Dermis microvascular lymphatic vessel endothelial cell (primary cell): ENCODE data around the gene CDKN1B. TPM values are rescaled to one million over a fixed set of nuclear protein-coding genes. Genes with fewer than 3 reads are reported as not detected.
"Not testable (repeated sequence)": the region's sequence is repeated elsewhere in the genome, so short reads cannot be mapped to it uniquely, and the experiment has no call there.

Source experiments
- DNase-seq, 2 donors: peaks; one replicate each; pipeline versions ENCODE4 v3.0.0 to v3.0.0-alpha.2; 2010; ENCODE audit warnings: low read depth in 2 of 2
- total RNA-seq: library from RNA; depleted of rRNA; stranded (reverse); fragments of >200 nt; gene quantifications from 2 replicates; pipeline ENCODE4 v1.2.1, GENCODE V29; 2014

Gene CDKN1B
- total RNA-seq, 1 donor from 2014 or later: 68.8 TPM

GRCh38 chr12:12723681-12724420 is 6.7 kb downstream of the CDKN1B start:
- peak in 1 of 2 donors; percentile 59 for DNase-seq

DNA sequence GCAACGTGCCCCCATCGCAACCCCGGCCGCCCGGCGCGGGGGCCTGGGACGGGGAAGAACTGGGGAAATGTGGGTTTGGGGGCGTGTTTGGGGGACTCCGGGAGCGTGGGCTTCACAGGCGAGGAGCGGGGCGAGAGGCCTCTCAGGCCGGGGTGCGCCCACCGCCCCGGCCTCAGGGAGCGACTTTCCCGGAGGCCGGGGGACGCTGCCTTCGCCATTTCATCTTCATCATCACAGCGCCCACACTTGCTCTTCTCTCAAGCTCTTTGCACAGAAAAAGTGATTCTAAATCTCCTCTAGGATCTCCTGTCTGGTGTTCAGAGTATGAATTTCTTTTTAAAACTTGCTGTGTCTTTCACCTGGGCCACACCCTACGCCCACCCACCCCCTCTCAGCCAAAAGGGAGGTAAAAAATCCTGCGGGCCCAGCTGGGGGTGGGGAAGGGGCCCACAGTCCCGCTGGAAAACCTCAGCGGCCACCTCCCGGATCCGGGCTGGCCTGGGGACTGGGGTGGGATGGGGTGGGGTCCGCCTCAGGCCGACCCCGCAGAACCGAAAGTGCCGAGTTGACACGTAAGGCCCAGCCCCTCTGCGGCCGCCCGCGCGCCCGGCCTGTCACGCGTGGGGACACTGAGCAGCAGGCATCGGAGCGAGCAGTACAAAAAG is 7.4 kb downstream of the CDKN1B start:
- peak in 1 of 2 donors; percentile 15 for DNase-seq

DNA sequence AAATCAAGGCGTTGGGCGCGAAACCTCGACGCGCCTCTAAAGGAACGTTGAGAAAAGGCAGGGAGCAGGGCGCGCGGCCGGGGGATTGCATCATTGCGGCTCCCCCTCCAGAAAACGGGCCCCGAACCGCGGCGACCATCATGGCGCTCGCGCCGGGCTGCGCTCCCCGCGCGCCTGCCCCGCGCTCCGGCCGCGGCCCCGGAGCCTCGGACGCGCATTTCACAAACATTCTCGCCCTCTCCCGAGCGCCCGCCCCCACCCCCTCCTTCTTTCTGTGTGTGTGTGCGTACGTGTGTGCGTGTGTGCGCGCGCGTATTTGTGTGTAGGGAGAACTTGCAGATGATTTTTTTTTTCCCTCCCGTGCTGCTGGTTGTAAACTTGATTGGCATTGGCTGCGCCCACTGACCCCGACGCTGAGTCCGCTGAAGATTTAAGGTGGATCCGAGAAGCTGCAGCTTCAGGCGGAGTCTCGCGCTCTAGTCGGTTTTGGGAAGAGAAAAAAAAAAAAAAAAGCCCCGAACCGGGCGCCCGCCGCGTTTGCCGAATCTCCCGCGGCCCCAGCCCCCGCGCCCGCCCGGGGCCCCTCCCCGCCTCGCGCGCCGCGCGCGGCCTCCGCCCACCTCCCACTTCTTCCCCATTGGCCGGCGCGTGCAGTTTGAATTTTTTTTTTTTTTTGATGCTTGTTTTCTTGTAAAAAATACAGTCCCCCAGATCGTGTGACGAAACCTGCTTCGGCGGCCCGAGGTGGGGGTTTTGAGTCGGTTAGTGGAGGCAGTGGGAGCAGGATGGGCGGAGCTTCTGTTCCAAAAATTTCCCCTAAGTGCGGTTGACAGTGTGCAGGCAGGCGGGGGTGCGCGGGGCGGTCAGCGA is 8.2 kb downstream of the CDKN1B start:
- DNase-seq: peak; percentile 99

DNA sequence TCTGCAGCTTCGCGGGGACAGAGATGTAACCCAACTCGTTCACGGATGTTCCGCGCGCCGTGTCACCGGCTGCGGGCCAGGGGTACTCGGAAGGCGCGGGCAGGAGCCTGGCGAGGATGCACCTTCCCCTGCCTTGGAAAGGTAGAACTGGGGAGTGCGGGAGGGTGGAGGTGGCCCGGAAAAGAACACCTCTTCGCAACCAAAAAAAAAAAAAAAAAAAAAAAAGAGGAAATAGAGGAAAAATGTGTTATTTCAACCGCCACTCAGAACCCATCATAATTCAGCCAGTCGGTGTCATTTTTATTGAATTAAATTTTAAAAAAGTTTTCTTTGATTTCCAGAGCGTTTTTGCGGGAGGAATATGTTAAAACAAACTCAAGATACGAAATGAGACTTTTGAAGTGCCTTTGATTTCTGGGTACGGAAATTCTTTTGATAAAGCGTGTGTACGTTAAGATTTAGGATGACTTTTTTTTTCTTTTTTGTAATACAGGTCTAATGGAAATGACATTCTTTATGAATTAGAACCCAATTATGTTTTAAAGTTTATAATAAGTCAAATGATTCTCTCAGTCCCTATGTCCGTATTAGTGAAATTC is 8.9 kb downstream of the CDKN1B start:
- DNase-seq: no peak

DNA sequence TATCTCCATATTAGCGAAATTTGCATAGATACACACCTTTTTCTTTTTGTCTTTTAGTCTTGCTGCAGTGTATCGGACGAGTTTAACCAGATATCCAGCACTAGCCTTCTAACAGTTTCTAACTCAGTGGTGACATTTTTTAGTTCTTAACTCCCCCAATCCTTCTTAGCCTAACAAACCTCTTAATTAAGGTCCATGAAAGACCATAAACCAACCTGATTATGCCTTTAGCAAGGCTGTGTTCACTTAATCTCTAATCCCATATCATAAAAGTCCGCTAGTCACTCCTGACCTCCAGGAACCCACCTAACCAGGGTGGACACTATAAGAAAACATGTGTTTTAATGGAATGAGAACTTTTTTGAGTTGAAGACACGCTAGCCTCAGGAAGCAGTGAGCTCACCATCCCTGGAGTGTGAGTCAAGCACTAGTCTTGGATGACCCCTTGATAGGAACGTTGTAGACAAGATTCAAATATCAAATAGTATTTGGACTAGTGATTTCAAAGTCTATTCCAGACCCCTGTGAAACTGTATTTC is 9.5 kb downstream of the CDKN1B start:
- peak in 1 of 2 donors; percentile 81 for DNase-seq

DNA sequence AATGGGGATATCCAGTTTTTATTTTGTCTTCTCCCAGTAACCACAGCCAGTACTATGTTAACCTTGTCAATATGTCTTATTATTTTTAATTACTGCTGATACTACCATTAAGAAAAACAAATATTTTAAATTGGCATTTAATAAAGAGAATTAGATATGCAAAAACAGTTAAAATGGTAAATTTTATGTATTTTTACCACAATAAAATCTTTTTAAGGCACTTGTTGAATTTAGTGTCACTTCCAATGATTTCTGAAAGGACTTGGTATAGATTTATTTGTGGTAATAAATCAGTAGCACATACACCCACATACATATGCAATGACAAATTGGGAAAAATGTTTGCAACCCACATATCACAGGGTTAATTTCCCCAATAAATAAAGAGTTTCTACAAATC is 14.0 kb downstream of the CDKN1B start:
- no peak for DNase-seq

GRCh38 chr12:12731785-12732184 is 14.6 kb downstream of the CDKN1B start:
- DNase-seq: no peak

GRCh38 chr12:12733118-12733517 is 15.9 kb downstream of the CDKN1B start:
- no peak for DNase-seq

DNA sequence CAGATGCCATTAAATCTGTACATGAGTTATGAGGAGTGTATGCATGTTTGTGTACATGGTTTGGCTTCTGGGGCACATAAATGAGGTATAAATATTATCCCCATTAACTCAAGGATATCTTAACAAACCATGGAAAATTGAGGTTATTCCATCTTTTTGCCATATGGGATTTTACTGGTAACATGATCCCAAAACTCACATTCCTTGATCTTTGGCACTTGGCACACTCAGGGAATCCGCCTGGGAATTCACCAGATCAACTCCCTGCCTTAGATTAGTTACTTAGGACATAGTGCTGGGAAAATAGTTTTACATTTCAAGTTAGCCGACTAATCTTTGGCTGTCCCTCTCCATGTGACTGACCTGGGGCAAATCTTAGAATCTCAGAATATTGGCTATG is 16.9 kb downstream of the CDKN1B start:
- no peak for DNase-seq

GRCh38 chr12:12734561-12735071 is 17.4 kb downstream of the CDKN1B start:
- peak in 1 of 2 donors; percentile 33 for DNase-seq

- DNase-seq: no peak
These were observed 18.1 kb downstream of the CDKN1B start for GRCh38 chr12:12735301-12735700.

- DNase-seq: peak; percentile 59 to 70
These were observed 19.9 kb downstream of the CDKN1B start for GRCh38 chr12:12736759-12737676.

GRCh38 chr12:12738152-12738551 is 21.0 kb downstream of the CDKN1B start:
- not testable (repeated sequence) for DNase-seq

- no peak for DNase-seq
These were observed 24.5 kb downstream of the CDKN1B start for GRCh38 chr12:12741660-12742059.

DNA sequence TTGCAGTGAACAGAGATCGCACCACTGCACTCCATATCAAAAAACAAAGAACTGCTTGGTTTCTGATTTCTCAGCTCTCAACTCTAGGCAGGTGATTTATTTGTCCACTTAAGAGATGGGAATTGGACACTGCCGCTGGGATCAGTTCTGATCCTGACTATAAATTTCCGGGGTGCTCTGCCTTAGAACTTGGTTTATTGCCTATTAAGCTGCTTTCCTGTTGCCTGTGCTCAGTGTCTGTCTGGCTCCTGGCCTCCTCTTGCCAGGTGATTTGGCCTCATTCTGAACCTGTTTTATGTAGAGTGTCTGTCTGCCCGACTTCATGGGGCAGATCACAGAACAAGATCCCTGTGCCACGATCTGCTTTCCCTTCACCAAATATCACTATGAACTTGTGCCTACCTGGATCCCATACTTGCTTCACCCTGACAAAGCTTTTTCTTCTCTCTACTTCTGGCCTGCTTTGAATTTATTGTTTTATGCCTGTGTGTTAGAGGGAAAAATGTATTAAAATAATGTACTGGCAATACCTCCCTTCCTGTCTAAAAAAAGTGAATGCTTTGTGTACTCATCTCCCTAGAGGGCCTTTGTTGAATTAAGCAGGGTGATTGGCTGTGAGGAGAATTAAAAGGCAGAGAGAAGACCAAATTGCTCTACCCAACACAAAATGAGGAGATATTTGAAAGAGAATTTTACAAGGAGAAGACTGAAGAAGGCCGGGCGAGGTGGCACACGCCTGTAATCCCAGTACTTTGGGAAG is 27.6 kb downstream of the CDKN1B start:
- no peak for DNase-seq

GRCh38 chr12:12745576-12746211 is 28.5 kb downstream of the CDKN1B start:
- DNase-seq: no peak

GRCh38 chr12:12747278-12747677 is 30.1 kb downstream of the CDKN1B start:
- no peak for DNase-seq

DNA sequence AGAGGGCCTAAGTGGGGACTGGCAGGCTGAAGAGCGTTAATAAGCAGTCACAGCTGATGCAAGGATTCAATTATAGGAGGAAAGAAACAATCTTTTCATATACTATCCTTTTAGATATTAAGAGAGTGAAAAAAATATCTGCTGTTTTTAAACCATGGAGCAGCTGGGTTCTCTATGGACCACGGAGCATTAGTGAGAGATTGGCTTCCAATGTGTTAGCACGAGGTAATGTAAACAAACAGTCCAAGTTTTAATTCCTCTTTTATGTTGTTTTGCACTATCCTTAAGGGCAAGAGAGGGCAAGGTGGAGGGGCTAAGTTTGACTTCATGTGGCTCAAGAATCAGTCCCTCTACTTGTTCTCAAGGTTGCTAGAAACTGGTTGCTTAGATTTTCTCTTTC is 30.9 kb downstream of the CDKN1B start:
- DNase-seq: no peak

DNA sequence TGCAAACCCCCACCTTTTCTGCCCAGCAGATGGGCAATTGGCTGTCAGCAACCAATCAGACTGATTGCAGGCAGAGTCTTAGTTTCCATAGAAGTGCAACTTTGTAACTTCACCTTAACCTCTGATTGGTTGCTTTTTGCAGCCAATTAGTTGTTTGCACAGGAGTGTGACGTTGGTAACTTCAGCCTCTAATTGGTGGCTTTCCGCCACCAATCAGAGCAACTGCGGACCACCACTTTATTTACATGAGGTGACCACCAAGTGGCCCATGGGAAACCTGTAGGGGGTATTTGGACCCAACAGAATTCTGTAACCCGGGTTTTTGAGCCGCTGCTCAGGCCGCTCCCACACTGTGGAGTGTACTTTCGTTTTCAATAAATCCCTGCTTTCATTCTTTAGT is 32.3 kb downstream of the CDKN1B start:
- no peak for DNase-seq
